UCSD-AML1 (cell line): ENCODE results near the gene GYG2.
A peak's percentile ranks its signal among the peaks of the same experiment; 100 is the strongest.
"Not testable (repeated sequence)": the region's sequence is repeated elsewhere in the genome, so short reads cannot be mapped to it uniquely, and the experiment has no call there.

Source experiments
- DNase-seq: peaks from one replicate; lab custom pipeline; 2025; ENCODE audit not compliant: unreplicated experiment; lab: John Stamatoyannopoulos, UW

Gene GYG2

DNA sequence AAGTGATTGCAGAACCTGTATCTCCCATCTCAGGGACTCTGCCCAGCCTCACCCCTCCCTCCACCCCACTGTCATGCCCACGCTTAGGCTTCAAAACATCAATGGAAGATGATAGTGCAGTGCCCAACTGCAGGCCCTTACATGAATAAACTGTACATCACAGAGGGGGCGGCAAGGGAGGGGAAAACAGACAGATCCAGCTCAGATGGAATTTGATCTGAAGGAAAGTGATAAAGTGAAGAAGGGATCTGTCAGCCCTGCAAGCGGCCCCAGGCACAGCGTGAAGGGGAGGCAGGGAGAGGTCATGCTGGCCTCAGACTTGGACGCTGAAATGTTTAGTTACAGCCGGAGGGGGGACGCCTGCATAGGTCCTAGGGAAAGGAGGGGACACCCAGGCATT, 38.5 kb downstream of the GYG2 start:
- no peak for DNase-seq

DNA sequence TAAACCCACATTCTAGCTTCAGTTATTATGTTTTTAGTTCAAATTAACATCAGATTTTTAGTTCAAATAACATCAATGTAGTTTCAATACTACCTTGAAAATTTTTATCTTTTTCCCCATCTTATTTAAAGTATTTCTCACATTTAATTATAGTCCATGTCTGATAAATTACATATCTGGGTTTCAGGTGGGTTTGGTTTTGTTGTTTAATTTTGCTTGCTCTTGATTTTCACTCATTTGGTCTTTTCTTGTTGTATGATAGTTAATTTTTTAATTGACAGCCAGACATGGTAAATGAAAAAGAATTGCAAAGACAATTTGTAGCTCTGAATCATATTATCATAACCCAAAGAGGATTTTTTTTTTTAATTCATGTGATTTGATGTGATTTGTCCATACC, 41.9 kb downstream of the GYG2 start:
- DNase-seq: no peak

DNA sequence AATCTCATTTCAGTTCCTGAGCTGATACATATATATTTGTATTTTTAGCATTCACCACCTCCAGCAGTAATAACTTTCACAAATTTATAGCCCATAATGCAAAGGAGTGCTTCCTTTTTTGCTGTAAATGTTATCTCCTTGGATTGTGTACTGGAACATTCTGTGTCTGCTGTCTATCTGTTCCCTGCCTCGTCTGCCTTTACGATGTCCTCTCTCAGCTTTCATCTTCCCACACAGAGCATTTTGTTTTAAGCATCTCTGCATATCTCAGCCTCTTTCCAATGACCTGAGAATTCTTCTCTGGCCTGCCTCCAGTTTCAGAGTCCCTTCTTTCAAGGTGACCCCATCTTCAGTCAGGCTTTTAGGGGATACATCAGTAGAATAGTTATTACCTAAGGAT, 43.1 kb downstream of the GYG2 start:
- no peak for DNase-seq

- DNase-seq: no peak
Observed at GRCh38 chrX:2872671-2873277, 44.0 kb downstream of the GYG2 start.

- no peak for DNase-seq
Observed at GRCh38 chrX:2874222-2875135, 45.7 kb downstream of the GYG2 start.

GRCh38 chrX:2875136-2875481, 46.4 kb downstream of the GYG2 start:
- DNase-seq: no peak

DNA sequence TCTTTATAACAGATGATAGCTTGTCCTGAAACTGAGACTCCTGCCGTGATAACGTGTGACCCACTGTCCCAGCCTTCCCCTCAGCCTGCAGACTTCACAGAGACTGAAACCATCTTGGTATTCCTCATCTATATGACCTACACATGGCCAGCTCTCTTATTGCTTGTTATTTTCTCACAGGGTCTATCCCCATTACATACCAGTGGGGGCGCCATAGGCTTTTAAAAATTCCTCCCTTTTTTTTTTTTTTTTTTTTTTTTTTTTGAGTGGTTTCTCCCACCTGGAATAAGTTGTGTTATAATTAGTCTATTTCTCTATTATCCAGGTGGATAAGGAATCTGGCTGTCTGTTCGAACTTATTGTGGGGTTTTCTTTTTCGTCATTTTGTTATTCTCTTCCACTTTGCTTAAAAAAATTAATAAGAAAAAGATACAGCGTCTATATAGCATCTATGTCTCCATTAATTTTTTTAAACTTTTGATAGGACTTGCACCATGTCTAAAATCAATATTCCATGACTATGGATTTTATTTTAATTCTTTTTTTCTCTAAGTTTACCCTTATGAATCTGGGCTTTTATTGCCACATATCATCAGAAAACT, 47.2 kb downstream of the GYG2 start:
- no peak for DNase-seq

DNA sequence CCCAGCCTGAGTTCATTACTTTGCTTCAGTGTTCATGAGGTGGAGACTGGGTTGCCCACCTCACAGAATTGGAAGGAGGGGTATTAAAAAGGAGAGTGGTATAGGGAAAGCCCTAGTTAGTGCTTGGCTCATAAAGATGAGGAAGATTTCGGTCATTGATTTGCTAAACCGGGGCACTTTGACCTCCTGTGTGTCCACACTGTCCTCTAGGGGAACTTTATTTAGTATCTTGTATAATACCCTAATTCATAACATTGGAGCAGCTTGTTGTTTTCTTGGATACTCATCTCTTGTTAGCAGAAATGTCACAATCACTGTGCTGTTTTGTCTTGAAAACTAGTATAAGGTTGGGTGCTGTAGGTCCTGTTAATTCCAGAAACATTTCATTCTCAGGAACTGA, 49.8 kb downstream of the GYG2 start:
- DNase-seq: no peak

- DNase-seq: no peak
Observed at GRCh38 chrX:2879670-2880069, 50.9 kb downstream of the GYG2 start.

DNA sequence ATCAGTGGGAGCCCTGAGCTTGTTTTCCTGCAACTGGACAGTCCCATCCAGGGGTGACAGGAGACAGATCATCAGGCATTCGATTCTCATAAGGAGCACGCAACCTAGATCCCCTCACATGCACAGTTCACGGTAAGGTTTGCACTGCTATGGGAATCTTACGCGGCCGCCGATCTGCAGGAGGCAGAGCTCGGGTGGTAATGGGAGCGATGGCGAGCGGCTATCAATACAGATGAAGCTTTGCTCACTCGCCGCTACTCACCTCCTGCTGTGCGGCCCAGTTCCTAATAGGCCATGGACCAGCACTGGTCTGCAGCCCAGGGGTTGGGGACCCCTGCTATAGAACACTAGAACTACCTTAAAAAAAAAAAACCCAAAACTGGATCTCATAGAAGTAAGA, 55.0 kb downstream of the GYG2 start:
- no peak for DNase-seq

DNA sequence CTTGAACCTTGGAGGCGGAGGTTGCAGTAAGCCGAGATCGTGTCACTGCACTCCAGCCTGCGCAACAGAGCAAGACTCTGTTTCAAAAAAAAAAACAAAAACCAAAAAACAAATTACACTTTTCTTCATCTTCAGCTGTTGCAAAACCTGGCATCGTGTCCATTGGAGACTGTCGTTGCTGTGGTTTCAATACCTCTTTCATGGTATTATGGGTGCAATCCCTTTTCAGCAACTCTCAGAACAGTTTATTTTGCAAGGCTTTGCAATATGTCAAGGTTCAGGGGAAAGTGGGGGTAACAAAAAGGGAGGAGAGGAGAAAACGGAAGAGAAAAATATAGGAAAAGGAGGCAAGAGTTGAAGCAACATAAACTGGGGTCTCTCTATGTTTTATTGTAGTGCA, 59.6 kb downstream of the GYG2 start:
- no peak for DNase-seq

GRCh38 chrX:2889045-2889605, 60.4 kb downstream of the GYG2 start:
- no peak for DNase-seq

DNA sequence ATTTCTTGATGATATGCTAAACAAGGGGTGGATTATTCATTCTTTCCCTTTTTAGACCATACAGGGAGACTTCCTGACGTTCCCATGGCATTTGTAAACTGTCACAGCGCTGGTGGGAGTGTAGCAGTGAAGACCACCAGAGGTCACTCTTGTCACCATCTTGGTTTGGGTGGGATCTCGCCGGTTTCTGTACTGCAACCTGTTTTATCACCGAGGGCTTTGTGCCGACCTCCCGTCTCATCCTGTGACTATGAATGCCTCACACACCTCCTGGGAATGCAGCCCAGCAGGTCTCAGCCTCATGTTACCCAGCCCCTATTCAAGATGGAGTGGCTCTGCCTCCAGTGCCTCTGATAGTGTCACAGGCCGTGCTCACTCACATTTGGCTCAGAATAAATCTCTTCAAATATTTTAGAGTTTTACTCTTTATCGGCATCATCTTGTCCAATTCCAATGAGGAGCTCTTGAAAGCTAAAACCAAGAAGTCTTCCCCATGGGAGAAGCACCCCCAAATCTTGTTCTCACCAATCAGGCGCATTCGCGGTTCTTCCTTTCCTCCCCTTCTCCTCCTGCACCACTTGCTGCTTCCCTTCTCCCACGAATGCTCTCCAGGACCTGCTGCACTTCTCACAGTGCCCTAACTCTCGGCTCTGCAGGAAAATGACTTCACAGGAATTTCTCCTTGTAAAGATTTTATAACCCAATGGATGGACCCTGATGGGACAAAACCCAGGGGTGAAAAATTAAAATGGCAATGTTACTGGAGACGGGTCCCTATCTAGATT, 61.2 kb downstream of the GYG2 start:
- not testable (repeated sequence) for DNase-seq

DNA sequence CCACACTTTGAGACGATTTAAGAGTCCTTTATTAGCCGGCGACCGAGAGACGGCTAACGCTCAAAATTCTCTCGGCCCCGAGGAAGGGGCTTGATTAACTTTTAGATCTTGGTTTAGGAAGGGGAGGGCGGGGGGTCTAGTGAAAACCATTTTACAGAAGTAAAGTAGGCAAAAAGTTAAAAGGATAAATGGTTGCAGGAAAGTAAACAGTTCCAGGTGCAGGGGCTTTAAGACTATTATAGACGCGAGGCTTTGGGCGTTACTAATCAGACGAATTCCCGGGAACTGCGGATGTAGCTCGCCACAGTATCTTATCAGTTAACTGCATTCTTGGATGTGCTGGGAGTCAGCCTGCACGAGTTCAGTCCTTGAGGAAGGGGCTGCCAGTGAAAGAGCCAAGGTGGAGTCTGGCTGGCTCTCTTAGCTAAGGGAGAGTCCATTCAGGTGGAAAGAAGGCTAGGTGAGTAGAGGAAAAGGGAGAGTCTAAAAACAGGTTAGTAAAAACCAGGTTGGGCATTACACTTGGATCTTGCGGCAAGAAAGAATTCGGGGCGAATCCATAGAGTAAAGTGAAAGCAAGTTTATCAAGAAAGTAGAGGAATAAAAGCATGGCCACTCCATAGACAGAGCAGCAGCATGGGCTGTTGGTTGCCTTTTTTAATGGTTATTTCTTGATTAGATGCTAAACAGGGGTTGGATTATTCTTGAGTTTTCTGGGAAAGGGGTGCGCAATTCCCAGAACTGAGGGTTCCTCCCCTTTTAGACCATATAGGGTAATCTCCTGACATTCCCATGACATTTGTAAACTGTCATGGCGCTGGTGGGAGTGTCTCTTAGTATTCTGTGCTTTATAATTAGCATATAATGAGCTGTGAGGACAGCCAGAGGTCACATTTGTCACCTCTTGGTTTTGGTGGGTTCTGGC, 62.1 kb downstream of the GYG2 start:
- not testable (repeated sequence) for DNase-seq

DNA sequence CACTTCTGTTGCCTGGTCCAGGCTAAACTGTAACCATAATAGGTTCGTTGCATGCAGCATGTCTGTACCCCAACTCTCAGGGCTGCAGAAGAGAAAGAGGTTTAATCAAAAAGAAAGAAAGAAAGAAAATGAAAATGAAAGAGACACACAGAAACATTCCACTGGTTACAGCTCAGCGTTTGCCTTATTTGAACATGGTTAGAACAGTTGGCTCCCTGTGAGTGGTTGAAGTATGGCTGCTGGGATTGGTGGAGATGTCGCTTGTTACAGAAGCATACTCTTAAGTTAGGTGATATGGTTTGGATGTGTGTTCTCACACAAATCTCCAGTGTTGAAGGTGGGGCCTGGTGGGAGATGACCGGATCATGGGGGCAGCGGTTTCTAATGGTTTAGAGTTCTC, 64.1 kb downstream of the GYG2 start:
- DNase-seq: no peak

GRCh38 chrX:2894885-2895292, 66.2 kb downstream of the GYG2 start:
- DNase-seq: no peak

DNA sequence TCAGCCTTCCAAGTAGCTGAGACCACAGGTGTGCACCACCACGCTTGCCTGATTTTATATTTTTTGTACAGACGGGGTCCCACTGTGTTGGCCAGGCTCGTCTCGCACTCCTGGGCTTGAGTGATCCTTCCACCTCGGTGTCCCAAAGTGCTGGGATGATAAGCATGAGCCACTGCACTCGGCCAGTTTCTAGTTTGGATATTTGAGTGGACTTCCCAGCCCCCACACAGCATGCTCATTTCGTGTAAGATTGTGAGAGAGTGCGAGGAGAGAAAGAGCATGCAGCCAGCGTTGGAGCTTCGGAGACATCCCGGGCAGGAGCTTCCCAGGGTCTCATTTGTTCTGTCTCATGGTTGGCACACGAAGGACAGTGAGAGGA, 68.6 kb downstream of the GYG2 start:
- DNase-seq: no peak

GRCh38 chrX:2897690-2898623, 69.2 kb downstream of the GYG2 start:
- peak; percentile 29 for DNase-seq
